Astrocyte (in vitro differentiated cells and primary cell): ENCODE data around the gene HOXD9. TPM values are rescaled to one million over a fixed set of nuclear protein-coding genes. Genes with fewer than 3 reads are reported as not detected.

ENCODE experiments used
- DNase-seq: peaks from one replicate; pipeline ENCODE4 v3.0.0-alpha.2; 2010; ENCODE audit warnings: low read depth
- FAIRE-seq: peaks from 2 replicates; lab custom pipeline; 2011; peaks lifted over from hg19 to GRCh38; lab: Jason Lieb, UNC
- H2AFZ ChIP-seq: 2 replicates; pipeline ENCODE4 v1.6.0; 2012; ENCODE audit warnings: low read depth, low read length, inconsistent platforms
- H3K27ac ChIP-seq: 2 replicates; pipeline ENCODE4 v1.5.1; 2011; ENCODE audit warnings: low read depth, low read length, inconsistent platforms
- H3K27me3 ChIP-seq: 2 replicates; pipeline ENCODE4 v1.6.0; 2011; ENCODE audit warnings: low read length, inconsistent platforms; ENCODE audit not compliant: insufficient read depth
- H3K36me3 ChIP-seq: 2 replicates; pipeline ENCODE4 v1.5.1; 2011; ENCODE audit warnings: low read length, inconsistent platforms; ENCODE audit not compliant: insufficient read depth
- H3K4me1 ChIP-seq: 2 replicates; pipeline ENCODE4 v1.5.1; 2011; ENCODE audit warnings: low read length, inconsistent platforms; ENCODE audit not compliant: insufficient read depth
- H3K4me2 ChIP-seq: 2 replicates; pipeline ENCODE4 v1.6.0; 2012; ENCODE audit warnings: low read length, inconsistent platforms
- H3K4me3 ChIP-seq: 2 replicates; pipeline ENCODE4 v1.5.1; 2011; ENCODE audit warnings: low read depth, mild to moderate bottlenecking, low read length, inconsistent platforms; ENCODE audit not compliant: insufficient read depth
- H3K79me2 ChIP-seq: 2 replicates; pipeline ENCODE4 v1.6.0; 2012; ENCODE audit warnings: mild to moderate bottlenecking, low read length, inconsistent platforms; ENCODE audit not compliant: insufficient read depth
- H3K9ac ChIP-seq: 2 replicates; pipeline ENCODE4 v1.6.0; 2012; ENCODE audit warnings: mild to moderate bottlenecking, low read length, inconsistent platforms
- H3K9me3 ChIP-seq: 2 replicates; pipeline ENCODE4 v1.5.1; 2012; ENCODE audit warnings: low read depth, mild to moderate bottlenecking, low read length, inconsistent platforms; ENCODE audit not compliant: insufficient read depth
- H4K20me1 ChIP-seq: 2 replicates; pipeline ENCODE4 v1.6.0; 2012; ENCODE audit warnings: low read length, inconsistent platforms; ENCODE audit not compliant: insufficient read depth
- H3K27ac Mint-ChIP-seq: one replicate; pipeline ENCODE4 v1.8.0; 2021; ENCODE audit warnings: mild to moderate bottlenecking, mixed read lengths; ENCODE audit not compliant: unreplicated experiment
- H3K27me3 Mint-ChIP-seq: one replicate; pipeline ENCODE4 v1.8.0; 2021; ENCODE audit warnings: low read depth, mixed read lengths; ENCODE audit not compliant: unreplicated experiment
- H3K36me3 Mint-ChIP-seq: one replicate; pipeline ENCODE4 v1.8.0; 2021; ENCODE audit warnings: low read depth, mixed read lengths; ENCODE audit not compliant: unreplicated experiment
- H3K4me1 Mint-ChIP-seq: one replicate; pipeline ENCODE4 v1.8.0; 2021; ENCODE audit warnings: low read depth, mixed read lengths; ENCODE audit not compliant: unreplicated experiment
- H3K4me3 Mint-ChIP-seq: one replicate; pipeline ENCODE4 v1.8.0; 2021; ENCODE audit warnings: mild to moderate bottlenecking, moderate library complexity, mixed read lengths; ENCODE audit not compliant: unreplicated experiment
- H3K9me3 Mint-ChIP-seq: one replicate; pipeline ENCODE4 v1.8.0; 2021; ENCODE audit warnings: mild to moderate bottlenecking, mixed read lengths; ENCODE audit not compliant: unreplicated experiment
- CTCF ChIP-seq: IDR thresholded peaks from 2 replicates; pipeline ENCODE4 v1.5.1; 2011; ENCODE audit warnings: low read depth, mild to moderate bottlenecking, inconsistent platforms, low read length, moderate library complexity; ENCODE audit not compliant: insufficient read depth
- EZH2 ChIP-seq: IDR thresholded peaks from 2 replicates; pipeline ENCODE4 v1.6.1; 2012; ENCODE audit warnings: mild to moderate bottlenecking, low read length, inconsistent platforms; ENCODE audit not compliant: insufficient read depth
- total RNA-seq: library from RNA; stranded (reverse); gene quantifications from 2 replicates; pipeline ENCODE4 v1.2.1, GENCODE V29; 2021

Gene HOXD9
- total RNA-seq, 1 donor from 2014 or later = not detected

GRCh38 chr2:176151442-176152287 lies 29.1 kb downstream of the HOXD9 start, which contains the start of gene HOXD4:
Gene HOXD4, plus strand, starts transcription at chr2:176151550. Its CDS starts 84 bp downstream, at chr2:176151634.
- H2AFZ ChIP-seq = peak within 1 kb of the TSS; percentile 37
- H4K20me1 ChIP-seq = no peaks in the 10 kb centered on the region
- Mint-ChIP-seq H3K36me3 (peaks cover 2% of the 10 kb centered on the region), H3K27ac (no peak within 1 kb of the TSS), H3K27me3 (peaks cover 91% of the 10 kb centered on the region), H3K9me3 (peaks cover 36% of the 10 kb centered on the region), H3K4me1 (no peaks in the 10 kb centered on the region), H3K4me3 (no peak within 1 kb of the TSS)
- no peaks in the 10 kb centered on the region for H3K4me1 ChIP-seq
- no peaks in the 10 kb centered on the region for H3K36me3 ChIP-seq
- DNase-seq = peak; percentile 56
- peak within 1 kb of the TSS; percentile 12 for H3K27ac ChIP-seq
- H3K9ac ChIP-seq = peak within 1 kb of the TSS; percentile 81
- H3K27me3 ChIP-seq = peaks cover 85% of the 10 kb centered on the region
- no peak for FAIRE-seq
- no peaks in the 10 kb centered on the region for H3K79me2 ChIP-seq
- peak within 1 kb of the TSS; percentile 81 for H3K4me2 ChIP-seq
- peaks cover 2% of the 10 kb centered on the region for H3K9me3 ChIP-seq
- peak within 1 kb of the TSS; percentile 57 for H3K4me3 ChIP-seq
- peak; percentile 65 for TF ChIP-seq EZH2
- TF ChIP-seq CTCF = no peak

DNA sequence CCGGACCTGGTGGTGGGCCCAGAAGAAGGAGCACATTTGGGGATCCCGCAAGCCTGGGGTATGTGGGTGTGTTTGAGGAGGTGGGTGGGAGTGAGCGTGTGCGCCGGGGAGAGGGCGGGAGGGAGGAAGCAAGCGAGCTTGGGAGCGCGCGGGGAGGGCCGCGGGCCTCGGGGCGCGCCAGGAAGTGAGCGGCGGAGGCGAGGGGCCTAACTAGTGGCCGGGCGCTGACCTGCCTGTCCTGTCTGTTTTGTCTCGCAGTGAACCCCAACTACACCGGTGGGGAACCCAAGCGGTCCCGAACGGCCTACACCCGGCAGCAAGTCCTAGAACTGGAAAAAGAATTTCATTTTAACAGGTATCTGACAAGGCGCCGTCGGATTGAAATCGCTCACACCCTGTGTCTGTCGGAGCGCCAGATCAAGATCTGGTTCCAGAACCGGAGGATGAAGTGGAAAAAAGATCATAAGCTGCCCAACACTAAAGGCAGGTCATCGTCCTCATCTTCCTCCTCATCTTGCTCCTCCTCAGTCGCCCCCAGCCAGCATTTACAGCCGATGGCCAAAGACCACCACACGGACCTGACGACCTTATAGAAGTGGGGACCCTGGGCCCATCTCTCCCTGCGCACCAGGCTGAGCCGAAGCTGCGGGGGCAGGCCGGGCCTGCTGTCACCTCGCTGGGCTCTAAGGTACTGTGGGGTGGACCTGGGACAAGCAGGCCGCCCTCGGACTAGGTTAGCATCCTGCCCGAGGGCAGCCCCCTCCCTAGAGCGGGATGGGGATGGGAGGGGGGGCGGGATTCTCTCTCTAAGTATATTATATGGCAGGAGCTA lies 30.0 kb downstream of the HOXD9 start:
- Histone ChIP-seq H3K9ac (peak overlapping the region; percentile 81), H3K36me3 (no peaks in the 10 kb centered on the region), H3K4me2 (peak overlapping the region; percentile 81), H2AFZ (no peak overlapping the region), H4K20me1 (no peaks in the 10 kb centered on the region), H3K9me3 (peaks cover 2% of the 10 kb centered on the region), H3K4me1 (no peaks in the 10 kb centered on the region), H3K27me3 (peaks cover 85% of the 10 kb centered on the region), H3K4me3 (peak overlapping the region; percentile 57), H3K27ac (peak overlapping the region; percentile 47), H3K79me2 (no peaks in the 10 kb centered on the region)
- peaks cover 87% of the 10 kb centered on the region for H3K27me3 Mint-ChIP-seq
- H3K27ac Mint-ChIP-seq = no peak overlapping the region
- TF ChIP-seq CTCF = no peak
- TF ChIP-seq EZH2 = peak; percentile 50
- no peak overlapping the region for H3K4me3 Mint-ChIP-seq
- H3K36me3 Mint-ChIP-seq = peaks cover 2% of the 10 kb centered on the region
- H3K9me3 Mint-ChIP-seq = peaks cover 30% of the 10 kb centered on the region
- FAIRE-seq = no peak
- H3K4me1 Mint-ChIP-seq = no peaks in the 10 kb centered on the region
- no peak for DNase-seq
